ENCODE data around the gene TAPT1. TPM values are rescaled to one million over a fixed set of nuclear protein-coding genes. Genes with fewer than 3 reads are reported as not detected.

TAPT1 gene
- total and polyA plus RNA-seq, 2 donors (not counting 1 experiment from before 2014, with no cell fraction given) = 58.4 to 76.0 TPM

DNA sequence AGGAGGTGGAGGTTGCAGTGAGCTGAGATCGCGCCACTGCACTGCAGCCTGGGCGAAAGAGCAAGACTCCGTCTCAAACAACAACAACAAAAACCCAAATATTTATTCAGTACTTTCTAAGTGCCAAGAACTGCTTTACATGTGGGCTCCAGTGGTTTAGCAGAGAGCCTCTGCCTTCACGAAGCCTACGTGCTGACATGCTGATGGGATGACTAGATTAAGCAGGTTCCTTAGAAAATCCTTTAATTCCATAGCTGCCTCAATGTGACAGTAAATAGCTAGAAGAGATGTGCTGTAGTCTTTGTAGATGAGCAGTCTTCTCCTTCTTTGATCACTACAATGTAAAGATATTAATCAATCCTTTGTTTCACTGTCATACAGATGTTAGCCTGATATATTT is 49.6 kb downstream of the TAPT1 start:
- Histone ChIP-seq H2AFZ (ENCODE audit: insufficient read depth, low read depth, low read length, poor library complexity, severe bottlenecking) (no peak overlapping the region), H3K9ac (ENCODE audit: low read length) (no peak overlapping the region), H3K4me1 (ENCODE audit: control insufficient read depth in 2 of 2, insufficient read depth in 2 of 2, low read length in 2 of 2) (no peaks in the 10 kb centered on the region), H3K27ac (ENCODE audit: low read length in 2 of 2) (no peak overlapping the region), H3K9me3 (ENCODE audit: control extremely low read depth in 1 of 3, control insufficient read depth in 2 of 3, insufficient read depth in 1 of 3, low read length in 2 of 3) (no peaks in the 10 kb centered on the region), H3K36me3 (replicated peaks in 1 of 2; ENCODE audit: control extremely low read depth in 1 of 2, control insufficient read depth in 1 of 2, extremely low read depth in 1 of 2, insufficient read depth in 2 of 2, low read length in 1 of 2) (peaks cover 16 to 46% of the 10 kb centered on the region in 2 experiments), H3K4me2 (replicated peaks; ENCODE audit: low read depth, low read length, poor library complexity, severe bottlenecking) (no peak overlapping the region), H3K27me3 (replicated peaks in 1 of 4; ENCODE audit: control extremely low read depth in 1 of 4, control insufficient read depth in 3 of 4, insufficient read depth in 4 of 4, low read length in 3 of 4) (no peaks in the 10 kb centered on the region), H3K79me2 (ENCODE audit: control insufficient read depth, insufficient read depth, low read length) (peaks cover 3% of the 10 kb centered on the region), H4K20me1 (ENCODE audit: control insufficient read depth, insufficient read depth, low read length, poor library complexity, severe bottlenecking) (peaks cover 17% of the 10 kb centered on the region), H3K4me3 (ENCODE audit: control extremely low read depth in 1 of 5, extremely low read depth in 1 of 5, insufficient read depth in 1 of 5, low read depth in 2 of 5, low read length in 4 of 5) (no peak overlapping the region)
- Mint-ChIP-seq H3K9me3 (ENCODE audit: insufficient read depth) (no peaks in the 10 kb centered on the region), H3K4me3 (no peak overlapping the region), H3K4me1 (peaks cover 2% of the 10 kb centered on the region), H3K27me3 (no peaks in the 10 kb centered on the region), H3K27ac (no peak overlapping the region)
- 90% methylated on average over 2 of the region's 6 CpGs for WGBS (ENCODE audit: insufficient coverage)
- ChIA-PET POLR2A (no interaction called here), CTCF (no interaction called here)
- intact Hi-C loops (cut with micrococcal nuclease) = no loop called here
- ATAC-seq (ENCODE audit: low read depth) (no peak), DNase-seq (no peak)
- TF ChIP-seq EZH2 (IDR thresholded peaks at IDR 0.05; ENCODE audit: borderline replicate concordance, insufficient read depth, low read depth, low read length, poor library complexity, severe bottlenecking) = no peak
- TF ChIP-seq, protein P1, sequence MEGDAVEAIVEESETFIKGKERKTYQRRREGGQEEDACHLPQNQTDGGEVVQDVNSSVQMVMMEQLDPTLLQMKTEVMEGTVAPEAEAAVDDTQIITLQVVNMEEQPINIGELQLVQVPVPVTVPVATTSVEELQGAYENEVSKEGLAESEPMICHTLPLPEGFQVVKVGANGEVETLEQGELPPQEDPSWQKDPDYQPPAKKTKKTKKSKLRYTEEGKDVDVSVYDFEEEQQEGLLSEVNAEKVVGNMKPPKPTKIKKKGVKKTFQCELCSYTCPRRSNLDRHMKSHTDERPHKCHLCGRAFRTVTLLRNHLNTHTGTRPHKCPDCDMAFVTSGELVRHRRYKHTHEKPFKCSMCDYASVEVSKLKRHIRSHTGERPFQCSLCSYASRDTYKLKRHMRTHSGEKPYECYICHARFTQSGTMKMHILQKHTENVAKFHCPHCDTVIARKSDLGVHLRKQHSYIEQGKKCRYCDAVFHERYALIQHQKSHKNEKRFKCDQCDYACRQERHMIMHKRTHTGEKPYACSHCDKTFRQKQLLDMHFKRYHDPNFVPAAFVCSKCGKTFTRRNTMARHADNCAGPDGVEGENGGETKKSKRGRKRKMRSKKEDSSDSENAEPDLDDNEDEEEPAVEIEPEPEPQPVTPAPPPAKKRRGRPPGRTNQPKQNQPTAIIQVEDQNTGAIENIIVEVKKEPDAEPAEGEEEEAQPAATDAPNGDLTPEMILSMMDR (IDR thresholded peaks at IDR 0.05) = no peak

GRCh38 chr4:16171831-16172230 is 54.4 kb downstream of the TAPT1 start:
- WGBS (ENCODE audit: insufficient coverage) = 82% methylated on average over 4 of the region's 7 CpGs
- POLR2A ChIA-PET = no interaction called here
- CTCF ChIA-PET = interaction anchor here (0.9 to 1.2 kb wide), 2 partner anchors 34 to 38 kb away, joined by 3 to 4 read pairs; no protein-coding TSS in a partner anchor
- Histone ChIP-seq H3K4me1 (ENCODE audit: control insufficient read depth in 2 of 2, insufficient read depth in 2 of 2, low read length in 2 of 2) (no peaks in the 10 kb centered on the region), H3K4me2 (replicated peaks; ENCODE audit: low read depth, low read length, poor library complexity, severe bottlenecking) (no peak overlapping the region), H3K36me3 (replicated peaks in 1 of 2; ENCODE audit: control extremely low read depth in 1 of 2, control insufficient read depth in 1 of 2, extremely low read depth in 1 of 2, insufficient read depth in 2 of 2, low read length in 1 of 2) (peaks cover 12 to 51% of the 10 kb centered on the region in 2 experiments), H3K4me3 (ENCODE audit: control extremely low read depth in 1 of 5, extremely low read depth in 1 of 5, insufficient read depth in 1 of 5, low read depth in 2 of 5, low read length in 4 of 5) (no peak overlapping the region), H3K9me3 (ENCODE audit: control extremely low read depth in 1 of 3, control insufficient read depth in 2 of 3, insufficient read depth in 1 of 3, low read length in 2 of 3) (no peaks in the 10 kb centered on the region), H2AFZ (ENCODE audit: insufficient read depth, low read depth, low read length, poor library complexity, severe bottlenecking) (no peak overlapping the region), H3K79me2 (ENCODE audit: control insufficient read depth, insufficient read depth, low read length) (no peaks in the 10 kb centered on the region), H3K27me3 (replicated peaks in 1 of 4; ENCODE audit: control extremely low read depth in 1 of 4, control insufficient read depth in 3 of 4, insufficient read depth in 4 of 4, low read length in 3 of 4) (no peaks in the 10 kb centered on the region), H3K9ac (ENCODE audit: low read length) (no peak overlapping the region), H4K20me1 (ENCODE audit: control insufficient read depth, insufficient read depth, low read length, poor library complexity, severe bottlenecking) (peaks cover 6% of the 10 kb centered on the region), H3K27ac (ENCODE audit: low read length in 2 of 2) (no peak overlapping the region)
- intact Hi-C loops (cut with micrococcal nuclease) = no loop called here
- Mint-ChIP-seq H3K4me3 (no peak overlapping the region), H3K4me1 (peaks cover 2% of the 10 kb centered on the region), H3K27ac (no peak overlapping the region), H3K9me3 (ENCODE audit: insufficient read depth) (no peaks in the 10 kb centered on the region), H3K27me3 (no peaks in the 10 kb centered on the region)
- TF ChIP-seq, protein P1 (IDR thresholded peaks at IDR 0.05) = no peak
- no peak for TF ChIP-seq EZH2 (IDR thresholded peaks at IDR 0.05; ENCODE audit: borderline replicate concordance, insufficient read depth, low read depth, low read length, poor library complexity, severe bottlenecking)
- ATAC-seq (ENCODE audit: low read depth) = no peak
- no peak for DNase-seq

Data from B cell (primary cell).